ENCODE results near the gene MRAS. TPM values are rescaled to one million over a fixed set of nuclear protein-coding genes. Genes with fewer than 3 reads are reported as not detected.

Gene MRAS
- total RNA-seq, 1 donor from 2014 or later = 41.6 TPM

- Mint-ChIP-seq H3K27ac (no peak overlapping the region), H3K27me3 (no peaks in the 10 kb centered on the region), H3K4me1 (ENCODE audit: unreplicated experiment) (peaks cover 4% of the 10 kb centered on the region), H3K9me3 (no peaks in the 10 kb centered on the region), H3K36me3 (peaks cover 14% of the 10 kb centered on the region), H3K4me3 (no peak overlapping the region)
- TF ChIP-seq CTCF (conservative IDR thresholded peaks at IDR 0.05) = no peak
- DNase-seq (ENCODE audit: extremely low spot score, unreplicated experiment) = no peak
Observed at GRCh38 chr3:138378331-138378730, 30.0 kb downstream of the MRAS start.

GRCh38 chr3:138378990-138379389 is 30.6 kb downstream of the MRAS start:
- Mint-ChIP-seq H3K27me3 (no peaks in the 10 kb centered on the region), H3K9me3 (peaks cover under 1% of the 10 kb centered on the region), H3K4me1 (ENCODE audit: unreplicated experiment) (peaks cover 4% of the 10 kb centered on the region), H3K36me3 (peaks cover 18% of the 10 kb centered on the region), H3K27ac (no peak overlapping the region), H3K4me3 (no peak overlapping the region)
- no peak for DNase-seq (ENCODE audit: extremely low spot score, unreplicated experiment)
- TF ChIP-seq CTCF (conservative IDR thresholded peaks at IDR 0.05) = no peak

GRCh38 chr3:138381413-138381901 is 33.1 kb downstream of the MRAS start:
- peaks cover 11% of the 10 kb centered on the region for H3K4me1 Mint-ChIP-seq (ENCODE audit: unreplicated experiment)
- H3K9me3 Mint-ChIP-seq = peaks cover 5% of the 10 kb centered on the region
- H3K27me3 Mint-ChIP-seq = no peaks in the 10 kb centered on the region
- TF ChIP-seq CTCF (conservative IDR thresholded peaks at IDR 0.05) = no peak
- peaks cover 21% of the 10 kb centered on the region for H3K36me3 Mint-ChIP-seq
- H3K27ac Mint-ChIP-seq = peak overlapping the region; percentile 48
- no peak overlapping the region for H3K4me3 Mint-ChIP-seq
- DNase-seq (ENCODE audit: extremely low spot score, unreplicated experiment) = no peak

GRCh38 chr3:138381950-138382715 is 33.8 kb downstream of the MRAS start:
- H3K4me3 Mint-ChIP-seq = no peak overlapping the region
- H3K27ac Mint-ChIP-seq = peak overlapping the region; percentile 48
- no peak for DNase-seq (ENCODE audit: extremely low spot score, unreplicated experiment)
- H3K4me1 Mint-ChIP-seq (ENCODE audit: unreplicated experiment) = peaks cover 11% of the 10 kb centered on the region
- TF ChIP-seq CTCF (conservative IDR thresholded peaks at IDR 0.05) = no peak
- H3K27me3 Mint-ChIP-seq = no peaks in the 10 kb centered on the region
- H3K9me3 Mint-ChIP-seq = peaks cover 5% of the 10 kb centered on the region
- H3K36me3 Mint-ChIP-seq = peaks cover 21% of the 10 kb centered on the region

- H3K4me1 Mint-ChIP-seq (ENCODE audit: unreplicated experiment) = peaks cover 12% of the 10 kb centered on the region
Observed at GRCh38 chr3:138383715-138384465, 35.5 kb downstream of the MRAS start.

More at GRCh38 chr3:138383715-138384465, 35.5 kb downstream of the MRAS start:
- peaks cover 17% of the 10 kb centered on the region for H3K36me3 Mint-ChIP-seq
- peaks cover 5% of the 10 kb centered on the region for H3K9me3 Mint-ChIP-seq
- H3K27me3 Mint-ChIP-seq = no peaks in the 10 kb centered on the region
- peak overlapping the region; percentile 2 for H3K27ac Mint-ChIP-seq
- H3K4me3 Mint-ChIP-seq = no peak overlapping the region
- DNase-seq (ENCODE audit: extremely low spot score, unreplicated experiment) = no peak
- no peak for TF ChIP-seq CTCF (conservative IDR thresholded peaks at IDR 0.05)

Measured in type B pancreatic cell (in vitro differentiated cells).